Left kidney (tissue), 2 donors: ENCODE data around the gene MPIG6B. TPM values are rescaled to one million over a fixed set of nuclear protein-coding genes. Genes with fewer than 3 reads are reported as not detected.
"Not testable (repeated sequence)": the region's sequence is repeated elsewhere in the genome, so short reads cannot be mapped to it uniquely, and the experiment has no call there.

ENCODE experiments used
- DNase-seq: peaks from one replicate; pipeline ENCODE4 v3.0.0-alpha.2; 2013
- polyA plus RNA-seq: library from polyadenylated mRNA; unstranded; fragments of 120-200 nt; gene quantifications from one replicate; pipeline ENCODE4 v1.2.1, GENCODE V29; 2013; ENCODE audit not compliant: insufficient read length

Gene MPIG6B
- polyA plus RNA-seq, 1 donor: 1.7 TPM

- no peak for DNase-seq
These were observed 22.3 kb upstream of the MPIG6B start for GRCh38 chr6:31700740-31701401.

- DNase-seq: no peak
These were observed 21.3 kb upstream of the MPIG6B start for GRCh38 chr6:31701666-31702404.

GRCh38 chr6:31702405-31702818 is 20.8 kb upstream of the MPIG6B start:
- DNase-seq: no peak

GRCh38 chr6:31702819-31703716 is 20.1 kb upstream of the MPIG6B start, which contains the start of gene ABHD16A:
Gene ABHD16A (minus strand): TSS chr6:31703324. CDS start chr6:31703281, 43 bp downstream.
- peak; percentile 99 for DNase-seq

- DNase-seq: no peak
These were observed 17.2 kb upstream of the MPIG6B start for GRCh38 chr6:31705931-31706330.

- DNase-seq: no peak
These were observed 16.6 kb upstream of the MPIG6B start, which contains the start of gene LY6G6F for GRCh38 chr6:31706599-31706998. Gene LY6G6F (plus strand): TSS chr6:31706866. CDS start chr6:31706907, 41 bp downstream.

GRCh38 chr6:31707701-31708100 is 15.5 kb upstream of the MPIG6B start:
- no peak for DNase-seq

GRCh38 chr6:31708224-31708623 is 14.9 kb upstream of the MPIG6B start:
- DNase-seq: no peak

GRCh38 chr6:31709157-31709556 is 14.0 kb upstream of the MPIG6B start:
- not testable (repeated sequence) for DNase-seq

- DNase-seq: no peak
These were observed 12.5 kb upstream of the MPIG6B start for GRCh38 chr6:31710523-31711219.

GRCh38 chr6:31711233-31711632 is 11.9 kb upstream of the MPIG6B start:
- DNase-seq: no peak

GRCh38 chr6:31712296-31712695 is 10.9 kb upstream of the MPIG6B start:
- no peak for DNase-seq

GRCh38 chr6:31713465-31713864 is 9.7 kb upstream of the MPIG6B start:
- DNase-seq: no peak

- peak; percentile 49 for DNase-seq
These were observed 9.0 kb upstream of the MPIG6B start for GRCh38 chr6:31713991-31714684.

GRCh38 chr6:31715022-31715958 is 7.9 kb upstream of the MPIG6B start, which contains the start of gene LY6G6D:
Gene LY6G6D (plus strand): TSS chr6:31715348. CDS start chr6:31715356, 8 bp downstream.
- DNase-seq: no peak

- DNase-seq: no peak
These were observed 5.5 kb upstream of the MPIG6B start for GRCh38 chr6:31717499-31718222.

GRCh38 chr6:31718265-31718664 is 4.9 kb upstream of the MPIG6B start:
- DNase-seq: no peak

- no peak for DNase-seq
These were observed 4.2 kb upstream of the MPIG6B start for GRCh38 chr6:31719001-31719400.

GRCh38 chr6:31720196-31720770 is 2.9 kb upstream of the MPIG6B start:
- no peak for DNase-seq
